ENCODE measurements around the gene RASGEF1C.

DNA sequence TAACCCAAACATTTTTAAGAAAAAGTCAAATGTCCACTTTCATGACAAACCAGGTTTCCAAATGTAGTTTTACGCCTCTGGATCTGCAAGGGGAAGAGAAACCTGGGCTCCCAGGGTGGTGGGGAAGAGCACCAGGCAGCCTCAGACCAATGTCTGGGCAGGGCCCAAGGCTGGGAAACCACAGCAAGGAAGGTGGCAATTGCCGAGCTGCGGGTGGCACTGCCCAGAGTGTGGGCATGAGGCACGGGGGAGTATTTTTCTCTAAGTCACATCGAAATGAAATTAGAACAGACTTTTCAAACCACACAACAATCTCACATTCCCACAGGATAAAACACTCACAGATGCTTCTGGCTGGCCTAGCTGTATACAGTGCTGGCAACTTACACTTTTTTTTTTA, 32.6 kb upstream of the RASGEF1C start:
- TF ChIP-seq POLR2A (IDR thresholded peaks at IDR 0.05): no peak
- TF ChIP-seq CTCF (IDR thresholded peaks at IDR 0.05): no peak
